ENCODE results near the gene XXYLT1. TPM values are rescaled to one million over a fixed set of nuclear protein-coding genes. Genes with fewer than 3 reads are reported as not detected.
"Not testable (repeated sequence)": the region's sequence is repeated elsewhere in the genome, so short reads cannot be mapped to it uniquely, and the experiment has no call there.

XXYLT1 gene
- total RNA-seq, 1 donor from 2014 or later: 10.5 TPM

GRCh38 chr3:195093731-195094130 lies 177.2 kb downstream of the XXYLT1 start:
- no peak overlapping the region for H3K4me3 ChIP-seq (ENCODE audit: low read depth, low read length)
- FAIRE-seq (no peak), DNase-seq (ENCODE audit: low read depth) (no peak)
- H3K27me3 ChIP-seq (ENCODE audit: control insufficient read depth, insufficient read depth, low read length): no peaks in the 10 kb centered on the region
- H3K36me3 ChIP-seq (ENCODE audit: control insufficient read depth, insufficient read depth, low read length): no peaks in the 10 kb centered on the region
- TF ChIP-seq CTCF (IDR thresholded peaks at IDR 0.05; ENCODE audit: insufficient read depth, low read length, severe bottlenecking): no peak

- H3K4me3 ChIP-seq (ENCODE audit: low read depth, low read length): peak overlapping the region; percentile 32
- not testable (repeated sequence) for FAIRE-seq; H3K27me3 ChIP-seq (ENCODE audit: control insufficient read depth, insufficient read depth, low read length); DNase-seq (ENCODE audit: low read depth); H3K36me3 ChIP-seq (ENCODE audit: control insufficient read depth, insufficient read depth, low read length)
These were observed 182.9 kb downstream of the XXYLT1 start for GRCh38 chr3:195087840-195088601.

- peak overlapping the region; percentile 32 for H3K4me3 ChIP-seq (ENCODE audit: low read depth, low read length)
- TF ChIP-seq CTCF (IDR thresholded peaks at IDR 0.05; ENCODE audit: insufficient read depth, low read length, severe bottlenecking): no peak
- FAIRE-seq (no peak), DNase-seq (ENCODE audit: low read depth) (no peak)
- no peaks in the 10 kb centered on the region for H3K27me3 ChIP-seq (ENCODE audit: control insufficient read depth, insufficient read depth, low read length)
- no peaks in the 10 kb centered on the region for H3K36me3 ChIP-seq (ENCODE audit: control insufficient read depth, insufficient read depth, low read length)
These were observed 183.6 kb downstream of the XXYLT1 start for GRCh38 chr3:195087328-195087727.

GRCh38 chr3:195086885-195087284 lies 184.1 kb downstream of the XXYLT1 start:
- no peak overlapping the region for H3K4me3 ChIP-seq (ENCODE audit: low read depth, low read length)

GRCh38 chr3:195086341-195086740 lies 184.6 kb downstream of the XXYLT1 start:
- no peak for FAIRE-seq
- Histone ChIP-seq H3K27me3 (ENCODE audit: control insufficient read depth, insufficient read depth, low read length) (no peaks in the 10 kb centered on the region), H3K36me3 (ENCODE audit: control insufficient read depth, insufficient read depth, low read length) (no peaks in the 10 kb centered on the region), H3K4me3 (ENCODE audit: low read depth, low read length) (no peak overlapping the region)
- DNase-seq (ENCODE audit: low read depth): no peak
- no peak for TF ChIP-seq CTCF (IDR thresholded peaks at IDR 0.05; ENCODE audit: insufficient read depth, low read length, severe bottlenecking)

More at GRCh38 chr3:195086885-195087284, 184.1 kb downstream of the XXYLT1 start:
- FAIRE-seq (no peak), DNase-seq (ENCODE audit: low read depth) (no peak)
- no peak for TF ChIP-seq CTCF (IDR thresholded peaks at IDR 0.05; ENCODE audit: insufficient read depth, low read length, severe bottlenecking)
- no peaks in the 10 kb centered on the region for H3K27me3 ChIP-seq (ENCODE audit: control insufficient read depth, insufficient read depth, low read length)
- H3K36me3 ChIP-seq (ENCODE audit: control insufficient read depth, insufficient read depth, low read length): no peaks in the 10 kb centered on the region

GRCh38 chr3:195085356-195086130 lies 185.4 kb downstream of the XXYLT1 start:
- no peaks in the 10 kb centered on the region for H3K27me3 ChIP-seq (ENCODE audit: control insufficient read depth, insufficient read depth, low read length)
- no peak overlapping the region for H3K4me3 ChIP-seq (ENCODE audit: low read depth, low read length)
- DNase-seq (ENCODE audit: low read depth) (no peak), FAIRE-seq (no peak)
- H3K36me3 ChIP-seq (ENCODE audit: control insufficient read depth, insufficient read depth, low read length): no peaks in the 10 kb centered on the region
- no peak for TF ChIP-seq CTCF (IDR thresholded peaks at IDR 0.05; ENCODE audit: insufficient read depth, low read length, severe bottlenecking)
